Fibroblast of lung (primary cell): ENCODE results near the gene TRIM16.
"Not testable (repeated sequence)": the region's sequence is repeated elsewhere in the genome, so short reads cannot be mapped to it uniquely, and the experiment has no call there.

Experiments
- EZH2 ChIP-seq: IDR thresholded peaks from 2 replicates; pipeline ENCODE4 v1.5.1; 2012; ENCODE audit warnings: low read length, control low read depth, mild to moderate bottlenecking; ENCODE audit errors: missing control alignments
- TF ChIP-seq, protein P1 (sequence below), 2 donors: IDR thresholded peaks in 1 of 2; conservative IDR thresholded peaks in 1 of 2; 1 replicate in 1 of 2; 2 replicates in 1 of 2; pipeline ENCODE4 v1.5.1; 2011 to 2012; ENCODE audit warnings: low read length in 2 of 2, control low read depth in 1 of 2, inconsistent platforms in 1 of 2, low read depth in 1 of 2, mild to moderate bottlenecking in 1 of 2

DNA sequence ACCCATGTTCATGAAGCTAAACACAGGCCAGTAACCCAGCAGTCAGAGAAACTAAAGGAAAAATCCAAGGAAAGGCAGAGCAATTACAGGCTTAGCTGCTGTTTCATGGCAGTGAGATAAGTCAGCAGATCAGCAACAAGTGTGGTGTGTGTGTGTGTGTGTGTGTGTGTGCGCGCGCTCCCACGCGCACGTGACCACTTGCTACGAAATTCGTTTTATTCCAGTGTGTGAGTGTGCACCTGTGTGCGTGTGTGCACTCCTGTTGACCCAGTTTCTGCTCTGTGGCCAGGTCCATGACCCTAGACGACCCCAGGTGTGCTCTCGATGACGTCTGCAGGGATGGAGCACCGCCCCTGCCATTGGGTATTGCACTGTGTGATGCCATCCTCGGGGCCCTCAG is 46.4 kb upstream of the TRIM16 start:
- TF ChIP-seq, protein P1, sequence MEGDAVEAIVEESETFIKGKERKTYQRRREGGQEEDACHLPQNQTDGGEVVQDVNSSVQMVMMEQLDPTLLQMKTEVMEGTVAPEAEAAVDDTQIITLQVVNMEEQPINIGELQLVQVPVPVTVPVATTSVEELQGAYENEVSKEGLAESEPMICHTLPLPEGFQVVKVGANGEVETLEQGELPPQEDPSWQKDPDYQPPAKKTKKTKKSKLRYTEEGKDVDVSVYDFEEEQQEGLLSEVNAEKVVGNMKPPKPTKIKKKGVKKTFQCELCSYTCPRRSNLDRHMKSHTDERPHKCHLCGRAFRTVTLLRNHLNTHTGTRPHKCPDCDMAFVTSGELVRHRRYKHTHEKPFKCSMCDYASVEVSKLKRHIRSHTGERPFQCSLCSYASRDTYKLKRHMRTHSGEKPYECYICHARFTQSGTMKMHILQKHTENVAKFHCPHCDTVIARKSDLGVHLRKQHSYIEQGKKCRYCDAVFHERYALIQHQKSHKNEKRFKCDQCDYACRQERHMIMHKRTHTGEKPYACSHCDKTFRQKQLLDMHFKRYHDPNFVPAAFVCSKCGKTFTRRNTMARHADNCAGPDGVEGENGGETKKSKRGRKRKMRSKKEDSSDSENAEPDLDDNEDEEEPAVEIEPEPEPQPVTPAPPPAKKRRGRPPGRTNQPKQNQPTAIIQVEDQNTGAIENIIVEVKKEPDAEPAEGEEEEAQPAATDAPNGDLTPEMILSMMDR (conservative IDR thresholded peaks at IDR 0.05 in 1 of 2, IDR thresholded peaks at IDR 0.05 in 1 of 2; ENCODE audit: low read depth in 1 of 2, low read length in 2 of 2): not testable (repeated sequence)
- not testable (repeated sequence) for TF ChIP-seq EZH2
